IMR-90 (cell line): ENCODE measurements around the gene TARDBP. TPM values are rescaled to one million over a fixed set of nuclear protein-coding genes. Genes with fewer than 3 reads are reported as not detected.

Experiments
- ATAC-seq: fragments of 200-7000 bp; cut with Tn5 transposase; 2 replicates; pipeline ENCODE4 v1.9.1; 2020; ENCODE audit warnings: low read depth, mild to moderate bottlenecking, moderate library complexity
- BruUV-seq: library from RNA; stranded (reverse); fragments of 400-500 nt; replicated peaks from 2 replicates; lab custom pipeline; 2021; lab: Mats Ljungman, UMichigan
- CTCF ChIA-PET: fragments of 300-600 bp; formaldehyde crosslinking; extraction: SDS; loops from one replicate; lab custom pipeline; 2021; ENCODE audit warnings: antibody characterized with exemption; lab: Yijun Ruan, JAX
- POLR2A ChIA-PET: fragments of 300-600 bp; sonication (Branson Sonifier 250); formaldehyde crosslinking; loops from one replicate; lab custom pipeline; 2022; ENCODE audit warnings: antibody characterized with exemption; ENCODE audit not compliant: unreplicated experiment; lab: Charles Lee
- DNase-seq: peaks from one replicate; pipeline ENCODE4 v3.0.0; 2013
- H2AFZ ChIP-seq: replicated peaks from 2 replicates; pipeline ENCODE3; 2013; ENCODE audit warnings: low read length, mild to moderate bottlenecking; ENCODE audit not compliant: poor library complexity
- H2AK5ac ChIP-seq: 2 replicates; pipeline ENCODE4 v1.6.1; 2013; ENCODE audit warnings: low read depth, low read length, inconsistent platforms
- H2AK9ac ChIP-seq: replicated peaks from 2 replicates; pipeline ENCODE3; 2013; ENCODE audit warnings: mild to moderate bottlenecking, low read depth, low read length, moderate library complexity; ENCODE audit not compliant: poor library complexity
- H2BK120ac ChIP-seq: 2 replicates; pipeline ENCODE4 v1.6.1; 2013; ENCODE audit warnings: low read depth, low read length, inconsistent platforms
- H2BK15ac ChIP-seq: 3 replicates; pipeline ENCODE4 v1.6.1; 2013; ENCODE audit warnings: low read depth, low read length, inconsistent platforms
- H2BK20ac ChIP-seq: 2 replicates; pipeline ENCODE4 v1.6.1; 2013; ENCODE audit warnings: low read depth, mild to moderate bottlenecking, inconsistent platforms, low read length, moderate library complexity
- H2BK5ac ChIP-seq: 2 replicates; pipeline ENCODE4 v1.6.1; 2013; ENCODE audit warnings: mild to moderate bottlenecking, low read depth, low read length, inconsistent platforms; ENCODE audit not compliant: poor library complexity, severe bottlenecking
- H3K14ac ChIP-seq: replicated peaks from 2 replicates; pipeline ENCODE4 v1.6.1; 2013; ENCODE audit warnings: low read depth, low read length, inconsistent platforms
- H3K18ac ChIP-seq: 2 replicates; pipeline ENCODE4 v1.6.1; 2013; ENCODE audit warnings: low read depth, low read length, control low read depth
- H3K23ac ChIP-seq: 2 replicates; pipeline ENCODE4 v1.6.1; 2013; ENCODE audit warnings: low read depth, low read length, inconsistent platforms
- H3K27ac ChIP-seq: 2 replicates; pipeline ENCODE4 v1.5.1; 2013; ENCODE audit warnings: mild to moderate bottlenecking, control low read depth, low read length; ENCODE audit not compliant: insufficient read depth
- H3K27me3 ChIP-seq: 2 replicates; pipeline ENCODE4 v1.6.1; 2013; ENCODE audit warnings: low read length; ENCODE audit not compliant: control insufficient read depth, insufficient read depth
- H3K36me3 ChIP-seq: 2 replicates; pipeline ENCODE4 v1.6.1; 2013; ENCODE audit warnings: low read length, mixed read lengths; ENCODE audit not compliant: control insufficient read depth, insufficient read depth
- H3K4ac ChIP-seq: 2 replicates; pipeline ENCODE4 v1.6.1; 2013; ENCODE audit warnings: low read depth, low read length, inconsistent platforms
- H3K4me1 ChIP-seq: 2 replicates; pipeline ENCODE4 v1.6.1; 2013; ENCODE audit warnings: low read length, mixed read lengths; ENCODE audit not compliant: control insufficient read depth, insufficient read depth
- H3K4me2 ChIP-seq: 2 replicates; pipeline ENCODE4 v1.6.1; 2013; ENCODE audit warnings: low read depth, mild to moderate bottlenecking, control low read depth, low read length, moderate library complexity
- H3K4me3 ChIP-seq: 2 replicates; pipeline ENCODE4 v1.5.1; 2013; ENCODE audit warnings: low read depth, mild to moderate bottlenecking, control low read depth, low read length, moderate library complexity; ENCODE audit not compliant: insufficient read depth
- H3K56ac ChIP-seq: 2 replicates; pipeline ENCODE4 v1.6.1; 2013; ENCODE audit warnings: low read length, inconsistent platforms; ENCODE audit not compliant: insufficient read depth; ENCODE audit errors: extremely low read depth
- H3K79me1 ChIP-seq, 2 experiments: 2 replicates each; pipeline ENCODE4 v1.6.1; 2013; ENCODE audit warnings: low read length in 2 of 2, inconsistent platforms in 1 of 2, low read depth in 1 of 2
- H3K9ac ChIP-seq: 2 replicates; pipeline ENCODE4 v1.6.1; 2013; ENCODE audit warnings: low read depth, low read length, control low read depth
- H3K9me1 ChIP-seq: 2 replicates; pipeline ENCODE4 v1.6.1; 2013; ENCODE audit warnings: low read length, inconsistent platforms; ENCODE audit not compliant: insufficient read depth
- H3K9me3 ChIP-seq: 2 replicates; pipeline ENCODE4 v1.6.1; 2013; ENCODE audit warnings: low read length; ENCODE audit not compliant: control insufficient read depth, insufficient read depth
- H4K20me1 ChIP-seq: 2 replicates; pipeline ENCODE4 v1.6.1; 2013; ENCODE audit warnings: low read length, inconsistent platforms; ENCODE audit not compliant: insufficient read depth
- H4K5ac ChIP-seq: 2 replicates; pipeline ENCODE4 v1.6.1; 2013; ENCODE audit warnings: mild to moderate bottlenecking, low read depth, low read length, control low read depth
- H4K8ac ChIP-seq, 2 experiments: 2 replicates each; pipeline ENCODE4 v1.6.1; 2013; ENCODE audit warnings: low read depth in 2 of 2, low read length in 2 of 2, control low read depth in 1 of 2, inconsistent platforms in 1 of 2
- H4K91ac ChIP-seq: 2 replicates; pipeline ENCODE4 v1.6.1; 2013; ENCODE audit warnings: low read depth, low read length, inconsistent platforms; ENCODE audit not compliant: insufficient read depth
- BHLHE40 ChIP-seq: fragments of 150-350 bp; IDR thresholded peaks from 2 replicates; pipeline ENCODE4 v1.6.1; 2016; ENCODE audit warnings: mild to moderate bottlenecking, low read depth, low read length
- CEBPB ChIP-seq: IDR thresholded peaks from 2 replicates; pipeline ENCODE4 v1.6.1; 2012; ENCODE audit warnings: low read depth, low read length, improper control_type of control experiment
- CHD1 ChIP-seq: IDR thresholded peaks from 2 replicates; pipeline ENCODE4 v1.6.1; 2012; ENCODE audit warnings: low read depth, low read length, improper control_type of control experiment
- CTCF ChIP-seq: conservative IDR thresholded peaks from 2 replicates; pipeline ENCODE4 v1.5.1; 2012; ENCODE audit warnings: mild to moderate bottlenecking, low read depth, low read length, improper control_type of control experiment
- ELK1 ChIP-seq: fragments of 150-350 bp; IDR thresholded peaks from 2 replicates; pipeline ENCODE4 v1.6.1; 2016; ENCODE audit warnings: low read depth, mild to moderate bottlenecking, low read length, moderate library complexity, borderline replicate concordance
- FOS ChIP-seq: fragments of 150-350 bp; IDR thresholded peaks from 2 replicates; pipeline ENCODE4 v1.6.1; 2016; ENCODE audit warnings: low read depth, low read length
- MAFK ChIP-seq: IDR thresholded peaks from 2 replicates; pipeline ENCODE4 v1.6.1; 2012; ENCODE audit warnings: low read depth, low read length, improper control_type of control experiment
- MAZ ChIP-seq: IDR thresholded peaks from 2 replicates; pipeline ENCODE4 v1.6.1; 2012; ENCODE audit warnings: low read depth, mild to moderate bottlenecking, low read length, improper control_type of control experiment, moderate library complexity, borderline replicate concordance
- MXI1 ChIP-seq: IDR thresholded peaks from 2 replicates; pipeline ENCODE4 v1.6.1; 2012; ENCODE audit warnings: low read depth, mild to moderate bottlenecking, low read length, moderate library complexity, borderline replicate concordance
- NFE2L2 ChIP-seq: fragments of 150-350 bp; IDR thresholded peaks from 2 replicates; pipeline ENCODE4 v1.6.1; 2016; ENCODE audit warnings: low read depth, mild to moderate bottlenecking, low read length
- POLR2A ChIP-seq: IDR thresholded peaks from 2 replicates; pipeline ENCODE4 v1.6.1; 2012; ENCODE audit warnings: mild to moderate bottlenecking, low read depth, low read length
- RAD21 ChIP-seq: IDR thresholded peaks from 2 replicates; pipeline ENCODE4 v1.6.1; 2012; ENCODE audit warnings: low read length, improper control_type of control experiment
- RCOR1 ChIP-seq: IDR thresholded peaks from 2 replicates; pipeline ENCODE4 v1.6.1; 2012; ENCODE audit warnings: mild to moderate bottlenecking, low read length, improper control_type of control experiment; ENCODE audit not compliant: insufficient replicate concordance
- RFX5 ChIP-seq: IDR thresholded peaks from 2 replicates; pipeline ENCODE4 v1.8.0; 2012; ENCODE audit warnings: low read depth, mild to moderate bottlenecking, low read length, moderate library complexity
- SMC3 ChIP-seq: fragments of 150-350 bp; IDR thresholded peaks from 2 replicates; pipeline ENCODE4 v1.6.1; 2016; ENCODE audit warnings: low read depth, mild to moderate bottlenecking, antibody characterized with exemption, low read length, moderate library complexity
- USF2 ChIP-seq: fragments of 150-350 bp; IDR thresholded peaks from 2 replicates; pipeline ENCODE4 v1.6.1; 2017; ENCODE audit warnings: mild to moderate bottlenecking, antibody characterized with exemption, low read length, low read depth
- WGBS, 2 experiments: methylation state at CpG; one replicate each; pipeline versions ENCODE4 v1.1.5 to v1.1.7; 2013; ENCODE audit warnings: missing lambda C conversion rate in 2 of 2; ENCODE audit not compliant: insufficient read length in 1 of 2; ENCODE audit errors: extremely low coverage in 2 of 2; 5-methylcytosine and 5-hydroxymethylcytosine counted together
- dilution Hi-C: fragments of 300-500 bp; cut with HindIII; formaldehyde crosslinking; loops from one replicate; pipeline ENCODE4 v1.14.3; 2018; ENCODE audit warnings: low sequenced_read_pairs; ENCODE audit not compliant: unreplicated experiment
- in situ Hi-C: fragments of 300-500 bp; cut with MboI; formaldehyde crosslinking; loops from 3 replicates; pipeline ENCODE4 v1.14.3; 2019; ENCODE audit warnings: low sequenced_read_pairs, inconsistent platforms, mixed read lengths
- intact Hi-C: fragments of 100-400 bp; cut with micrococcal nuclease; formaldehyde crosslinking; loops from 2 replicates; pipeline ENCODE4 v1.10.0; 2022
- polyA plus RNA-seq, 3 experiments: library from polyadenylated mRNA; depleted of rRNA; stranded (reverse); fragments of >200 nt; gene quantifications; 2 replicates each; pipeline ENCODE4 v1.2.3, GENCODE V29; 2012; ENCODE audit warnings: low replicate concordance in 1 of 3
- total RNA-seq: library from RNA; depleted of rRNA; stranded (reverse); fragments of >200 nt; gene quantifications from 2 replicates; pipeline ENCODE4 v1.2.3, GENCODE V29; 2012

The TARDBP gene
- total and polyA plus RNA-seq, 2 of the 4 experiments (the other 2 are of a cell fraction): 36.7 to 161 TPM

GRCh38 chr1:11062965-11063401 lies 50.5 kb downstream of the TARDBP start:
- peaks cover 28 to 36% of the 10 kb centered on the region in 2 experiments for H3K79me1 ChIP-seq
- intact Hi-C loops: no loop called here
- H3K18ac ChIP-seq: no peak overlapping the region
- dilution Hi-C loops: no loop called here
- H3K9me1 ChIP-seq: peaks cover 6% of the 10 kb centered on the region; the same call in 1 of the 2 replicates
- H2AFZ ChIP-seq: no peak overlapping the region
- no peak overlapping the region for H3K27ac ChIP-seq
- BruUV-seq: no TSS peak
- H4K8ac ChIP-seq: no peak overlapping the region
- no peak overlapping the region for H4K91ac ChIP-seq
- DNase-seq (no peak), ATAC-seq (no peak)
- no peak overlapping the region for H2BK120ac ChIP-seq
- ChIA-PET POLR2A (no interaction called here), CTCF (no interaction called here)
- H3K4me3 ChIP-seq: no peak overlapping the region
- H3K14ac ChIP-seq: no peak overlapping the region
- H3K27me3 ChIP-seq: no peaks in the 10 kb centered on the region
- H4K20me1 ChIP-seq: no peaks in the 10 kb centered on the region
- peaks cover 8% of the 10 kb centered on the region for H3K4me1 ChIP-seq
- H3K9me3 ChIP-seq: no peaks in the 10 kb centered on the region
- H2AK5ac ChIP-seq: no peak overlapping the region
- H3K4me2 ChIP-seq: no peak overlapping the region
- no peak overlapping the region for H2BK5ac ChIP-seq
- no peak overlapping the region for H3K23ac ChIP-seq
- no peak overlapping the region for H4K5ac ChIP-seq
- H2BK20ac ChIP-seq: no peak overlapping the region
- TF ChIP-seq CHD1 (no peak), ELK1 (no peak), NFE2L2 (no peak), SMC3 (no peak), RAD21 (no peak), CTCF (no peak), MXI1 (no peak), RCOR1 (no peak), MAZ (no peak), RFX5 (no peak), USF2 (no peak), POLR2A (no peak), FOS (no peak), MAFK (no peak), BHLHE40 (no peak), CEBPB (no peak)
- no peak overlapping the region for H3K56ac ChIP-seq
- no peak overlapping the region for H3K9ac ChIP-seq
- peaks cover 32% of the 10 kb centered on the region for H3K36me3 ChIP-seq
- in situ Hi-C loops: no loop called here
- 100% methylated on average over 1 of the region's 3 CpGs; no CpG with 5 or more reads in 1 of the 2 experiments for WGBS, 2 experiments
- no peak overlapping the region for H2AK9ac ChIP-seq
- H2BK15ac ChIP-seq: no peak overlapping the region
- no peak overlapping the region for H3K4ac ChIP-seq
